GM21390 (cell line): ENCODE data around the gene BCKDHA.
"Not testable (repeated sequence)": the region's sequence is repeated elsewhere in the genome, so short reads cannot be mapped to it uniquely, and the experiment has no call there.

ENCODE experiments used
- ATAC-seq: cut with Tn5 transposase; IDR thresholded peaks from one replicate; pipeline ENCODE4 v1.9.1; 2021; ENCODE audit not compliant: unreplicated experiment

The BCKDHA gene

GRCh38 chr19:41402010-41402409 lies 4.4 kb downstream of the BCKDHA start:
- no peak for ATAC-seq

- ATAC-seq: no peak
These were observed 5.8 kb downstream of the BCKDHA start for GRCh38 chr19:41403181-41403970.

- ATAC-seq: no peak
These were observed 8.2 kb downstream of the BCKDHA start for GRCh38 chr19:41405776-41406175.

GRCh38 chr19:41407271-41407670 lies 9.7 kb downstream of the BCKDHA start:
- no peak for ATAC-seq

- no peak for ATAC-seq
These were observed 10.6 kb downstream of the BCKDHA start for GRCh38 chr19:41408256-41408655.

- not testable (repeated sequence) for ATAC-seq
These were observed 11.2 kb downstream of the BCKDHA start for GRCh38 chr19:41408846-41409245.

GRCh38 chr19:41409288-41409687 lies 11.7 kb downstream of the BCKDHA start:
- ATAC-seq: no peak

- no peak for ATAC-seq
These were observed 12.9 kb downstream of the BCKDHA start for GRCh38 chr19:41410336-41411054.

- no peak for ATAC-seq
These were observed 13.7 kb downstream of the BCKDHA start for GRCh38 chr19:41411100-41411967.

GRCh38 chr19:41411968-41412265 lies 14.3 kb downstream of the BCKDHA start:
- no peak for ATAC-seq

GRCh38 chr19:41412953-41413352 lies 15.3 kb downstream of the BCKDHA start:
- ATAC-seq: no peak

GRCh38 chr19:41413947-41414346 lies 16.3 kb downstream of the BCKDHA start:
- no peak for ATAC-seq

GRCh38 chr19:41414461-41414860 lies 16.8 kb downstream of the BCKDHA start:
- ATAC-seq: no peak

- ATAC-seq: no peak
These were observed 17.5 kb downstream of the BCKDHA start for GRCh38 chr19:41415154-41415571.

- no peak for ATAC-seq
These were observed 18.6 kb downstream of the BCKDHA start for GRCh38 chr19:41416194-41416674.

GRCh38 chr19:41420101-41420880 lies 22.7 kb downstream of the BCKDHA start:
- no peak for ATAC-seq

GRCh38 chr19:41421314-41421713 lies 23.7 kb downstream of the BCKDHA start:
- no peak for ATAC-seq

- ATAC-seq: no peak
These were observed 24.4 kb downstream of the BCKDHA start for GRCh38 chr19:41421973-41422372.

- no peak for ATAC-seq
These were observed 24.8 kb downstream of the BCKDHA start for GRCh38 chr19:41422456-41422855.

GRCh38 chr19:41422955-41423354 lies 25.3 kb downstream of the BCKDHA start:
- ATAC-seq: no peak
